HFFc6 (cell line): ENCODE results near the gene SLIT3. TPM values are rescaled to one million over a fixed set of nuclear protein-coding genes. Genes with fewer than 3 reads are reported as not detected.

Experiments
- DNase-seq: peaks from one replicate; pipeline ENCODE4 v3.0.0-alpha.2; 2018
- H3K27ac Mint-ChIP-seq: 2 replicates; pipeline ENCODE4 v1.8.0; 2020; ENCODE audit warnings: mild to moderate bottlenecking, mixed read lengths
- H3K27me3 Mint-ChIP-seq: 2 replicates; pipeline ENCODE4 v1.8.0; 2021; ENCODE audit warnings: mild to moderate bottlenecking, moderate library complexity, mixed read lengths; ENCODE audit not compliant: insufficient read depth
- H3K36me3 Mint-ChIP-seq: 2 replicates; pipeline ENCODE4 v1.8.0; 2021; ENCODE audit warnings: low read depth, mixed read lengths
- H3K4me1 Mint-ChIP-seq: 2 replicates; pipeline ENCODE4 v1.8.0; 2020; ENCODE audit warnings: low read depth, mixed read lengths
- H3K4me3 Mint-ChIP-seq: 2 replicates; pipeline ENCODE4 v1.8.0; 2020; ENCODE audit warnings: mild to moderate bottlenecking, moderate library complexity, mixed read lengths
- H3K9me3 Mint-ChIP-seq: 2 replicates; pipeline ENCODE4 v1.8.0; 2020; ENCODE audit warnings: mild to moderate bottlenecking, mixed read lengths
- CTCF ChIP-seq: fragments of 200-600 bp; sonication (generic); IDR thresholded peaks from 2 replicates; pipeline ENCODE4 v1.5.0; 2021; ENCODE audit warnings: antibody characterized with exemption, mild to moderate bottlenecking
- total RNA-seq, 6 experiments: library from RNA; stranded (reverse); fragmentation: NEBNext Ultra II Directional; extraction: Animal tissue kit (Norgen Biotek cat#: 25700); gene quantifications; 2 replicates in 1 of 6; 3 replicates in 5 of 6; pipeline ENCODE4 v1.2.3, GENCODE V29; 2021

The SLIT3 gene
- total RNA-seq, 6 experiments from 2014 or later, result 4.2 to 8.3 (median 7.1) TPM

DNA sequence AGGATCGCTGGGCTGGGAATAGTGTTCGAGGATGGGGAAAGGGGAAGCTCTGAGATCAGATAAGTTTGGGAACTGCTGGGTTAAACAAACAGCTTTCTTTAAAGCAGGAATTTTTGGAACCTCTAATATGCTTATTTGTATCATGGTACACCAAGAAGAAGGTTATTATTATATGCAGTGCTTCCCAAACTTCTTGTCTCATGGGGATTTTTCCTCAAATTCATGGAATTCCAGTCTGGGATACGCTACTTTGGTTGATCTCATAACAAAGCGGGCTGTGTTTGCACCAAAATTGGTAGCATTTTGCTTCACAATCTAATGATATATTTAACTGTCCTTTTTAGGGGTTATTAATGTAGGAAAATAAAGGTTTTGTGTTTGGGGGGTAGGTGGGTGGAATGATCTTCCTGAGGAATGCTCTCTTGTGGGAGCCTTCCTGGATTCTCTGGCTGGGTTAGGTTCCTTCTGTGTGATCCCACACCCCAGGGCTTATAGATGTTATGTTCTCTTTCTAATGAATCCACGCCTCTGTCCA, 605.6 kb downstream of the SLIT3 start:
- Mint-ChIP-seq H3K36me3 (no peaks in the 10 kb centered on the region), H3K9me3 (no peaks in the 10 kb centered on the region), H3K4me1 (no peaks in the 10 kb centered on the region), H3K4me3 (no peak overlapping the region), H3K27me3 (peaks cover 23% of the 10 kb centered on the region), H3K27ac (no peak overlapping the region)
- no peak for TF ChIP-seq CTCF
- no peak for DNase-seq

- no peak overlapping the region for H3K27ac Mint-ChIP-seq
- peaks cover 23% of the 10 kb centered on the region for H3K27me3 Mint-ChIP-seq
- DNase-seq, result no peak
- no peaks in the 10 kb centered on the region for H3K36me3 Mint-ChIP-seq
- TF ChIP-seq CTCF, result no peak
- no peak overlapping the region for H3K4me3 Mint-ChIP-seq
- H3K9me3 Mint-ChIP-seq, result no peaks in the 10 kb centered on the region
- no peaks in the 10 kb centered on the region for H3K4me1 Mint-ChIP-seq
Measured at GRCh38 chr5:168694289-168694688, 606.6 kb downstream of the SLIT3 start.

GRCh38 chr5:168693883-168694282, 607.1 kb downstream of the SLIT3 start:
- TF ChIP-seq CTCF, result no peak
- Mint-ChIP-seq H3K27ac (no peak overlapping the region), H3K4me1 (no peaks in the 10 kb centered on the region), H3K4me3 (no peak overlapping the region), H3K36me3 (no peaks in the 10 kb centered on the region), H3K9me3 (no peaks in the 10 kb centered on the region), H3K27me3 (peaks cover 23% of the 10 kb centered on the region)
- no peak for DNase-seq

GRCh38 chr5:168693297-168693696, 607.6 kb downstream of the SLIT3 start:
- Mint-ChIP-seq H3K27ac (no peak overlapping the region), H3K9me3 (no peaks in the 10 kb centered on the region), H3K4me1 (no peaks in the 10 kb centered on the region), H3K36me3 (no peaks in the 10 kb centered on the region), H3K27me3 (peaks cover 23% of the 10 kb centered on the region), H3K4me3 (no peak overlapping the region)
- DNase-seq, result no peak
- no peak for TF ChIP-seq CTCF

- no peak for DNase-seq
- peaks cover 23% of the 10 kb centered on the region for H3K27me3 Mint-ChIP-seq
- H3K4me3 Mint-ChIP-seq, result no peak overlapping the region
- TF ChIP-seq CTCF, result no peak
- H3K9me3 Mint-ChIP-seq, result no peaks in the 10 kb centered on the region
- H3K36me3 Mint-ChIP-seq, result no peaks in the 10 kb centered on the region
- H3K4me1 Mint-ChIP-seq, result no peaks in the 10 kb centered on the region
- H3K27ac Mint-ChIP-seq, result no peak overlapping the region
Measured at GRCh38 chr5:168691891-168692290, 609.0 kb downstream of the SLIT3 start.

GRCh38 chr5:168689260-168689659, 611.7 kb downstream of the SLIT3 start:
- DNase-seq, result no peak
- no peak overlapping the region for H3K27ac Mint-ChIP-seq
- no peak for TF ChIP-seq CTCF
- H3K36me3 Mint-ChIP-seq, result no peaks in the 10 kb centered on the region
- H3K27me3 Mint-ChIP-seq, result peaks cover 13% of the 10 kb centered on the region
- H3K4me1 Mint-ChIP-seq, result no peaks in the 10 kb centered on the region
- no peaks in the 10 kb centered on the region for H3K9me3 Mint-ChIP-seq
- no peak overlapping the region for H3K4me3 Mint-ChIP-seq
